Fibroblast of skin of abdomen (primary cell): ENCODE measurements around the gene CSNK1A1.
"Not testable (repeated sequence)": the region's sequence is repeated elsewhere in the genome, so short reads cannot be mapped to it uniquely, and the experiment has no call there.

Source experiments
- DNase-seq: peaks from one replicate; pipeline ENCODE4 v3.0.0-alpha.2; 2013

The CSNK1A1 gene

DNA sequence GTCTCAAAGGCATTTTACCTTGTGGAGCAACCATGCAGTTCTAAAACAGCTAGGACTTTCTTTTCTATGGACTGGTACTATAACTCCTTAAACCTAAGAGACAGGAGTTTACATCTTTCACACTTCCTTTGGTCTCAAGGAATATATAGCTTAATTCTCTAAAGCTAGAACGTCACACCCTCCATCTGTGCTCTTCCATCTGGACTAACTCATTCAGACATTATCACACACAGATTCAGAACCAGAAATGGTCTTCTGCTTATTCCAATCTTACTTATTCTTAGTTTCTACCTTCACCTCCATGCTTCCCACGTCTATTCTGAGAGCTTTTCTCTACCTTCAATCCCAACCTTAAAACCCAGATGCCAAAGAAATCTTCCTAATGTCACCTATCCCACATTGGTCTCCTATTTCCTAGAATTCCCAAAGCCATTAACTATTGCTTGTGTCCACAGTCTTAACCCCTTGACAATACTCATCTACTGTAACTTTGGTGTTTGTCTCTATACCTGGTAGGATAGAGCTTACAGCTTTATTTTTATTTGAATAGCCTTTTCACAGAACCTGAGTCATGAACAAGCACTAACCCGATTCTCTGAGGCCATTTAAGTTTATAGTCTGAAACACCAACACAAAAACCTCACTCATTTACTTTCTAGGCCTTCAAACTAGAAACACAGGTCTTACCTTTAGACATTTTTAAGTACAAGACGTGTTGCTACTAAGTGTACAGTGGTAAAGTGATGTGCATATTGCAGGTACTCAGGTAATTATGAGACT, 22.8 kb downstream of the CSNK1A1 start:
- DNase-seq = no peak

DNA sequence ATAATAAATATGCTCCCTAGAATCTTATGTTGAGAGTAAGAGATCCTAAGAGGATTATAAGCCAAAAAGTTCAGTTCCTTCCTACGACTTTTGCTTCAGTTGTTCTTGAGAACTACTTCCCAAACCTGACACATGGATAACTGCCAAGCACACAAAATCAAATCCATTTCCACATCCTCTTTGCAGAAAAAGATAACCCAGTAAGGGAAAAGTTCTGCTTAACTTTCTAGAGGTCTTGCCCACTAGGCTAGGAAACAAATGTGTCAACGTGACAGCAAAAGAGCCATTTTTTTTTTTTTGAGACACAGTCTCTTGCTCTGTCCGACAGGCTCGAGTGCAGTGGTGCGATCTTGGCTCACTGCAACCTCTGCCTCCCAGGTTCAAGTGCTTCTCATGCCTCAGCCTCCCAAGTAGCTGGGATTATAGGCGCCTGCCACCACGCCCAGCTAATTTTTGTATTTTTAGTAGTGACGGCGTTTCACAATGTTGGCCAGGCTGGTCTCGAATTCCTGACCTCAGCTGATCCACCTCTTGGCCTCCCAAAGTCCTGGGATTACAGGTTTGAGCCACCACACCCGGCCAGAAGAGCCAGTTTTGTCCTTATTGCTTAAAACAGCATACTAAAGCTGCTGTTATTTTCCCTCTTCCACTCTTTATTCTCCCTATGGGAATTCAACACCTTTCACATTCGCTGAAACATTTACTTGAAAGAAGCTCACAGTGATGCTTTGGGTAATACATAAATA, 24.2 kb downstream of the CSNK1A1 start:
- DNase-seq = no peak

DNA sequence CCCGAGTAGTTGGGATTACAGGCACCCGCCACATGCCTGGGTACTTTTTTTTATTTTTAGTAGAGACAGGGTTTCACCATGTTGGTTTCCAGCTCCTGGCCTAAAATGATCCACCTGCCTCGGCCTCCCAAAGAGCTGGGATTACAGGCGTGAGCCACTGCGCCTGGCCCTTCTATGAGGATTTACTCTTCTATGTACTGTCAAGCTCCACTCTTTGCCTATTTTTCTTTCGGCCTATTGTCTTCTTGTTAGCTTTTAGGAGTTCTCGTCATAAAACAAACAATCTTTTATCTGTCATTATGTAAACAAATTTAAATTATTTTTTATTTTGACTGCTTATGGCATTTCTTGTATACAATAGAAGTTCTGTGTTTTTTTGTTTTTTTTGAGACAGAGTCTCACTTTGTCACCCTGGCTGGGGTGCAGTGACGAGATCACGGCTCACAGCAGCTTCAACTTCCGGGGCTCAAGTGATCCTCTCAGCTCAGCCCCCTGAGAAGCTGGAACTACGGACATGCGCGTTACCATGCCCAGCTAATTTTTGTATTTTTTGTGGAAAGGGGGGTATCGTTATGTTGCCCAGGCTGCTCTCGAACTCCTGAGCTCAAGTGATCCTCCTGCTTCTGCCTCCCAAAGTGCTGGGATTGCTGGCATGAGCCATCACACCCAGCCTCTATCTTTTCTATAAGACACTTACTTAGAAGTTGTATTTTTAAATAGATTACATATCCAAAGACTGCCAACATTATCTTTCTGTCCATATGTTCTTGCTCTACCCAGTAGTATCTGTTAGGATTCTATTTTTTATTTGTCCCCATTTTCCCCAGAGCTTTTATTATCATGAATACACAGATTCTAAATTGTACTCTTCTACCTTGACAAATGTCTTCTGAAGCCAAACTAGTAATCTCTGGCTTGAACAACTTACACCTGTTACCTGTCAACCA, 29.2 kb downstream of the CSNK1A1 start:
- no peak for DNase-seq

DNA sequence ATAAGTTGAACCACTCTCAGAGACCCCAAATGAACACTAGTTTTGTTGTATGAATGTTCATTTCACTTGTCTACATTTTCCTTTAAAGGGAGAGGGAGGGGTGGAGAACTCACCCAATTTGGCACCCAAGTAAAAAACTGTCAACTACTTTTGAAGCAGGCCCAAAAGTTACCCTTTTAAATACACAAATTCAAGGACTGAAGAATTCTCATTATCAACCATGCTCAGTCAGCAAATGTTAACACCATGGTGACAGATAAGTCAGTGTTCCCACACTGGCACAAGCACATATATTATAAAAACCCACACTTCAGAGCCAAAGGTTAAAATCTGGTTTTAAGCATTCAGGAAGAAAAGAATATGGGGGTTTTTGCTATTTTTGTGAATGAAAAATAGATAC, 31.6 kb downstream of the CSNK1A1 start:
- DNase-seq = no peak

DNA sequence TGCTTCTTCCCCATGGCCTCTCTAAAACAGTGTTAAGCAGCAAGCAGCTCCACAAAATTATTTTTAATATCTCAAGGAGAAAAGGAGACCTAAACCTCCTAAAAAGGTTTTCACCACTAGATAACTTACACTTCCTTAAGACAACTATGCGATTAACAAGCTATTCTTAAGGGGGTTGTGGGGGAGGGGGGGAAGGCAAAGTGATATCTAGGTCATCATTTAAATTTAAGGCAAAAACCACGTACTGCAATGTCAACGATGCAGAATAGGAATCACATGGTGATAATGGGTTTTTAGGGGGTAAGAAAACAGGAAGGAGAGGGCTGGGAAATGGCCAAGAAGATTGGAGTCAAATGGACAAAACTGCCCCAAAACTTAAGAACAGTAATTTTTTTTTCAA, 32.6 kb downstream of the CSNK1A1 start:
- DNase-seq = no peak

DNA sequence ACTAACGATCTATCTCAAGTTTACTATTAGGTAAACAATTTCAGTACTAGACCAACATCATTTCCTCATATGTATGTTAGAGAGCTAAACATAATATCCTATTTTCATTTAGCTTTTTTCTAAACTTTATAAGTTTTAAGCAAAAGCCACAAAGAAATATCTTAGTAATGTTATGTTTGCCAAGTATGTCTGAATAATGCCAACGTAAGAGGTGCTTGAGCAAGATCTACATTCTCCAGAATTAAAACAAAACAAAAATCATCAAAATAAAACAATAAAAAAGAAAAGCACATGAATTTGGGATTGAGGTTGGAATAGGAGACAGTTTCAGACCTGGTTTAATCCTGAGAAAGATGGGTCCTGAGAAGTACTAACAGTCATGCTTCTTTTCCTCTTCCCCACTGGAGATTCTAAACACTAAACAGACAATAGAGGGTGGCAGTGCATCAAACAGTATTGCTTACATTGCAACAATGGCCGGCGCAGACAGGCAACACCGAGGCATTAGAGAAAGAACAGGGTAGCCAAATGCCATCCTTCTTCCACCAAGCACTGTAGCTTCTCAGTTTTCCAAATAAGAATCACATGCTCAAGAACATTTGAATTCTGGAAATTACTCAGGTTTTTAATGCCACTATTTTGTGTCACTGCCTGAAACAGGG, 33.6 kb downstream of the CSNK1A1 start:
- no peak for DNase-seq

DNA sequence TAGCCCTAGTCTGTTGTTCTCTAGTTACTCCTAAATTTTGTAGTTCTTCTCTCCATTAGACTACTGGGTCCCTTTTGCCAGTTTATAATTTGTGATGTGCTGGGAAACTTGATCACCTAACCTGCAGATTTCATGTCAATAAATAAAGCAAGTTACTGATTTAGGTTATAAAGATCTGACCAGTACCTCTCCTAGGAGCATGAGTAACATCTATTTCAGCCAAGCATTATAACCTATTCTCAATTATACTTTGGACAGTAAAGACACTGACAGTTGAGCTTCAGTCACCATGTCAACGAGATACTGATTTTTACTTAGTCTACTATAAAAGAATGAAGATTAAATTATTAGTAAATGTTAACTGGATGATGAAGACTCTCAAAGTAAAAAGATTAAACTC, 36.7 kb downstream of the CSNK1A1 start:
- no peak for DNase-seq

DNA sequence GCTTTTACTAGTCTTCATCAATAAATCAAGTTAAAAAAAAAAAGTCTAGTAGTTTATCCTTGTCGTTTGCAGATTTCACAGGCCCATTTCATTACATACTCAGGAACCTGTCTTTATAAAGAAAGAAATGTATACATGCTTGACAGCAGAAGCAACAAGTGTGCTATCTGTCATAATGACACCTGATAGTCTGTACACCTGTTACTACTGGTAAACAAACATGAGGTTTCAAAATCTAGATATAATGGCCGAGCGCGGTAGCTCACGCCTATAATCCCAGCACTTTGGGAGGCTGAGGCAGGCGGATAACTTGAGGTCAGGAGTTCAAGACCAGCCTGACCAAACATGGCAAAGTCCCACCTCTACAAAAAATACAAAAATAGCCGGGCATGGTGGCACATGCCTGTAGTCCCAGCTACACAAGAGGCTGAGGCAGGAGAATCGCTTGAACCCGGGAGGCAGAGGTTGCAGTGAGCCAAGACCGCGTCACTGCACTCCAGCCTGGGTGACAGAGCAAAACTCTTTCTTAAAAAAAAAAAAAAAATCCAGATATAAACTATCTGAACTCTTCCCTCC, 37.8 kb downstream of the CSNK1A1 start:
- not testable (repeated sequence) for DNase-seq

DNA sequence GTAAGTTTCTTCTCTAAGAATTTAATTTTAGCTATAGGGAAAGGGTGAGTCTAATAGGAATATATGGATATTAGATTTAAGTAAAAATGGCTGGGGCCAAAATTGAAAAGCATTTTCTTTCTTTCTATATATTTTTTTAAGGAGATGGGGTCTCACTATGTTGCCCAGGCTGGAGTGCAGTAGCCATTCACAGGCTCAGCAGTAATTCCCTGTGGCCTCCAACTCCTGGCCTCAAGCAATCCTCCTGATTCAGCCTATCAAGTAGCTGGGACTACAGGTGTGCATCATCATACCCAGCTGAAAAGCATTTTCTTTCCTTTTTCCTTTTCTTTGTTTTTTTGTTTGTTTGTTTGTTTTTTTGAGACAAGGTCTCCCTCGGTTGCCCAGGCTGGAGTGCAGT, 41.1 kb downstream of the CSNK1A1 start:
- DNase-seq = no peak

DNA sequence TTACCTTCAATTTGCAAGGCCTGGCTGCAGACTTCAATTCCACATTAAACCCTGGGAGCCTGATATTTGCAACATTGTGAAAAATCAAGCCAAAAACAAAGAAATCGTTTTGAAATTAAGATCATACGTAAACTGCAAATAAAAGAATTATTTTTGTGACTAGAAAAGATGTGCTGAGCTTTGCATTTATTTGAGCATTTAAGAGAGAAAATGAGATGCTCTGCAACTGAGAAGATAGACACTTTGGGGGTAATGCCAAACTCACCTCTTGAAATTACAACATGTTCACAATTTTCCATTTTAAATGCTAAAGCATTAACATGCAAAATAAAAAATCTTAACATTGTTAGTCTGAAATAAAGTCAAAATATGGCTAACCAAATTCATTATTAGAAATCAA, 46.6 kb downstream of the CSNK1A1 start:
- DNase-seq = no peak

DNA sequence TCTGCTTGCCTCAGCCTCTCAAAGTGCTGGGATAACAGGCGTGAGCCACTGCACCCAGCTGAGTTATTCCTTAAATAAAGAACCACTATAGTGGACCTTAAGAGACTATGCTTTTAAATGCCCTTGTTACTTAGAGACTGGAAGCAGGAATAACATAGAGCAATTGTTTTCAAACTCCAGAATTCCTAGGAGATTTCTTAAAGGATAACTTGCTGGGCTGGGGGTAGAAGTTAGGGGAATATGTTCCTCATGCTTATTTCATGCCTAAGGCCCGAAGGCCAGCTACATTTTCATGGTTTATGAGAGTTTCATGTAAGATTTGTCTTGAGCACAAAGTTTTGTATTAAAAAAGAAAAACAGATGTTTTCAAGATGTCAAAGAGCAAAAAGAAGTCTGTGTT, 48.2 kb downstream of the CSNK1A1 start:
- no peak for DNase-seq

DNA sequence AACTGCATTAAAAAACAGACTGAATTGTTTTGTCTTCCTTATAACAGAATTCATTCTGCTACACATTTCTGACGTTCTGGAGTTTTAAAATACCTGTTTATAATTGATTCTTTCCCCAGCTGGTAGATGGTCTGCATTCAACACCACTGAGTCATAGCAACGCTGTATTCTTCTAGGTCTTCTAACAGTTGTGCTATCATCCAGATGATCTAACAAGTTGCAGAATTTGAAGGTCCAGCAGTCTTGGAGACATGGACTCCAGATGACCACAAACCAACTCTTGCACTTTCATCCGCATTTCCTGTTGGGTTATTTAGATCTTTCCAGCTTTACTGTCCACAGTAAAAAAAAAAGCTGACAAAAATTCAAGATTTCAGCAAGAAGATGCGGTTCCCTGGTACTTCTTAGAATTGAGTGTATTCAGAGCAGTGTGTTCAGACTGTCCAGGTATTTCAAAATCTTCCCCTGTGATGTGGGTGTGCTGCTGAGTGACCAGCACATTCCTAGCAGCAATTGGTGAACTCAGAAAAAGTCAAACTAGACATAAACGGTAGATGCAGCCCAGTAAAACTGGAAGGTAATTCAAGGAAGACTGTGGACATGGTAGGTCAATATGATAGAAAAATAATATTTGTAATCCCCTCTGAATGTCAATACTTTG, 50.2 kb downstream of the CSNK1A1 start:
- peak; percentile 79 for DNase-seq

DNA sequence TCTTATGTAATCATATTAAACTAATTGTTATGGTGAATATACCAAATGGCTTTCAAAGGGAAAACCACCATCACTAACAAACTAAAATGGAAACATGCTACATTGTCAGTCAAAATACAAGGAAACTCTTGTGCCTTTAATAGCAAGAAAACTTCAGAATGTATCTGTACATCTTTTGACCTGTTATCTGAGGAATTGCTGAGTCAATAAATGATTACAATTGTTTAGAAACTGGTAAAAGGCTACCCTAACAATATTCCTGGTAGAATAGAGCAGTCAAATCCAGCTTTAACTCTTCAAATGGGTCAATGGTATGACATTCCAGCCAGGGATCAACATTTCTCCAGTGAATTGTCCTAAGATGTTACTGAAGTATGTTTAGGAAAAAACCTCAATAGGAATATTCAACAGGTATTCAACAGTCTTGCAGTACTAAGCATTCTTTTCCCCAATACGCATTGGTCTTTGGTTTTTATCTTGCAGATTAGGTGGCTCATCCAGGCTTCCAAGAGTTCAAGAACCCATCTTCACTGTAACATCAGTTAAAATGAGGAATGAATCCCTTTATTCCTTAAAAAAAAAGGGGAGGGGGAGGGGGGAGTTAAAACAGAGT, 52.4 kb downstream of the CSNK1A1 start:
- no peak for DNase-seq

DNA sequence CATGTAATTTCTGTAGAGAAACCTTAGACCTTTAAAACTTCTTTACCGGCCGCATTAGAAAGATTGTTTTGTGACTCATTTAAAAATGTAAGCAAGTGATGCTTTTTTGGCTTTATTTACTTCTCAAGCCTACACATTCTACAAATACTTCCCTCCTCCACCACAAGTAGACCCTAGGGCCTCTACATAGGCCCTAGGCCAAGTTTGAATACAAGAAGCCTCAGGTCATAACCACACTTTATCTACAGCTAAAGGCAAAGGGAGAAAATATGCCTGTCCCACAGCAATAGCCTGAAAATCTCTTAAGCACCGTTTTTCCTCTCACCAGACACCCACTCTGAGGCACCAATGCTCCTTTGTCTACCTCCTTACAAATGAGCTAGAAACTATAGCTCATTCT, 53.9 kb downstream of the CSNK1A1 start:
- DNase-seq = peak; percentile 93

DNA sequence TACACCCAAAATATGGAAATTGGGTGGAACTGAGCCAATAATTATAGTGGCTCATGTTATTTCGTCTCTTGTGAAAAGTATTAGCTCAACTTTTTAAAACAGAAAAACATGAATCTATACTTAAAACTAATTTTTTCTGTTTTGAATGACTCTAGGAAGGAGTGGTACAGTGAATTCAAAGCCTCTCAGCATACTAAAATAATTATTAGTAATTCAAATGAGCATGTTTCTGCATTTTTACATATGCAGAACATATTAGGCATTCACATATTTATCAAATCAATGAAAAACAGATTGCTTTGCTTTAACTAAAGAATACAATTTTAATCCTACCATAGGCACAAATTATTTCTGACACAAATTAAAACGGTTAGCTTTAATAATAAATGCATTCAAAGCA, 54.3 kb downstream of the CSNK1A1 start:
- no peak for DNase-seq

DNA sequence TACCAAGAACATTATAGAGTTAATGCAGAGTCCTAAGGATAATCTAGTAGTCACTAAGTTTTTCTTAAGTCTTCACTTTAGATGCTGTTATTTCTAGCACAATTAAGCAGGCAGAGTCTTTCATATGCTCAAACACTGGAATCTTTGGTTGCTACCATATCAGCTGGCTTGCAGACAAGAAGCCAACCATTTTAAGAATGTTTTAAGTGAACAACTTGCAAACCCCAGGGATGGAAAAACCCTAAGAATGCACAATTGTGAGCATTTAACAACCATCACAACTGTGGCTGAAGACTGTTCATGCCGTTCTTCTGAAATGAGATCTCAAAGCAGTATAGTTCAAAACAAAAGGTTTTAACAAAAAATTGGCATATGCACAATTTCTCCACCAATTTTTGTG, 55.1 kb downstream of the CSNK1A1 start:
- DNase-seq = no peak

DNA sequence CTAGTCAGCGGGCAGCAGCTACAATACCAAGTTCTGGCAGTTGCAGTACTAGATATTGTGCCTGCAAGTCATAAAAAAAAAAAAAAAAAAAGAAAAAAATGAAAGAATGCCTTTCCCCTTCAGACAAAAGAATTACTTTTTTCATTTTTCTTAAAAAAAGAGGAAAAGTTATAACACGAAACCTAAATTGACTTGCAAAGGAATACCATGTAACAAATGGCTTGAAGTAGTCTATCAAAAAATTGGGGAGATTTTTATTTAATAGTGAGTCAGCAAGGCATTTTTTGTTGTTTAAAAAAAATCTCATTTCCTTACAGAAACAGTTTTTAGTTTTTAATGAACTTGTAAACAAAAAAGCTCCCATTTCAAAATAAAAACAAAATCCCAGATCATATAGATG, 55.6 kb downstream of the CSNK1A1 start:
- DNase-seq = no peak

DNA sequence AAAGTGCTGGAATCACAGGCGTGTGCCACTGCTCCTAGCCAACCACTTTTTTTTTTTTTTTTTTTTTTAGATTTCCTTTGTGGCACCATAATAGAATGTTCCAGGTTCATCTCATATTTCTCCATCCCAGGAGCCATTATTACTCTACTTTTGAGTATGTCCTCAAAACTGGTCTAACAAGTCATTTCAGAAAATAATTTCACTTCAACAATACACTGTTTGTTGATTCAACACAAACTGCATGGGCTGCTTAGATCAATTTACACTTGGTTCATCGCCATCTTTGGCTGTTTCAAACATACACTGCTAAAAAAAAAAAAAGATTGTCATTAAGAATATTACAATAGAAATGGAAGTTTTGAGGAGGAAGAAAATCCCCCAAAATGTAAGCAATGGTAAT, 57.9 kb downstream of the CSNK1A1 start:
- no peak for DNase-seq

DNA sequence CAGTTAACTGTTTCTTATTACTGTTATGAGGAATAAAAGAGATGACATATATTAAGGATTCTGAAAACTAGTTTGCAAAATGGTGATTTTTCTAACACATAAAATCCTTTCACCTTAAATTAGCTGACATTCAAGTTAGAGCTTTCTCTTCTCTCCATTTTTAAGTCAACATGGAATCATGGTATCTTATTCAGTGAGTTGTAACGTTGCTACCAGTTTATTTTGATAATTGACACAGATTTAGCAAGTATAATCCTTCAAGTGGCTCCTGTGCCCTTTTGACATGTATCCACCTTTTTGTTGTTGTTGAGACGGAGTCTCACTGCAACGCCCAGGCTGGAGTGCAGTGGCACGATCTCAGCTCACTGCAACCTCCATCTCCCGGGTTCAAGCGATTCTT, 58.5 kb downstream of the CSNK1A1 start:
- no peak for DNase-seq

DNA sequence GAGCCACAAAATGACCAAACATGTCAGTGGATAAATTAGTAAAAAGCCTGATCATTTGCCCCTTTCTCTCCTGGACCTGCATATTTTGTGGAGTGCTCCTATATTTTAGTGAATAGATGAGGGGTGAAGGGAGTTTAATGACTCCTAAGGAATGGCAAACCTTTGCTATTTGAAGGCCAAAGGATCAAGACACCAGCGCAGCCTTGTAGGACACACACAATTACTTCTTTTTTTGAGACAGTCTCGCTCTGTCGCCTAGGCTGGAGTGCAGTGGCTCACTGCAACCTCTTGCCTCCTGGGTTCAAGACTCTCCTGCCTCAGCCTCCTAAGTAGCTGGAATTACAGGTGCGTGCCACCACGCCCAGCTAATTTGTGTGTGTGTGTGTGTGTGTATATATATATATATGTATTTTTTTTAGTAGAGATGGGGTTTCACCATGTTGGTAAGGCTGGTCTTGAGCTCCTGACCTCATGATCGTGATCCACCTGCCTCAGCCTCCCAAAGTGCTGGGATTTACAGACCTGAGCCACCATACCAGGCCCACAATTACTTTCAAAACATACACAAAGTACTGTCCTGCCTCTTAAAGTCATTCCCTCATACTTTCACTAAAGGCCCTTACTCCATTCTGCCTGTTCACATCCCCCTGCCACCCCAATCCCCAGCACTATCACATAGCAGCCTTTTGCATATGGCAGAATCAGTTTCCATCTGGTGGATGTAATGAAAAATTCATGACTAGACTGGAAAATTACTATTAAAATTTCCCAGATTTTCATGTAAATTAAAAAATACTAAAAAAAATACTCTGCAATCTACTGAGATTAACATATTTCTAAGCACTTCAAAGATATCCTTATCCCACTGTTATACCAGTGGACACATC, 60.4 kb downstream of the CSNK1A1 start:
- DNase-seq = no peak
